HG02840 (cell line): ENCODE data around the gene SHMT2.

Source experiments
- ATAC-seq: cut with Tn5 transposase; IDR thresholded peaks from one replicate; pipeline ENCODE4 v1.9.1; 2021; ENCODE audit warnings: mild to moderate bottlenecking, moderate library complexity, moderate number of reproducible peaks; ENCODE audit not compliant: unreplicated experiment, low FRiP score

Gene SHMT2

DNA sequence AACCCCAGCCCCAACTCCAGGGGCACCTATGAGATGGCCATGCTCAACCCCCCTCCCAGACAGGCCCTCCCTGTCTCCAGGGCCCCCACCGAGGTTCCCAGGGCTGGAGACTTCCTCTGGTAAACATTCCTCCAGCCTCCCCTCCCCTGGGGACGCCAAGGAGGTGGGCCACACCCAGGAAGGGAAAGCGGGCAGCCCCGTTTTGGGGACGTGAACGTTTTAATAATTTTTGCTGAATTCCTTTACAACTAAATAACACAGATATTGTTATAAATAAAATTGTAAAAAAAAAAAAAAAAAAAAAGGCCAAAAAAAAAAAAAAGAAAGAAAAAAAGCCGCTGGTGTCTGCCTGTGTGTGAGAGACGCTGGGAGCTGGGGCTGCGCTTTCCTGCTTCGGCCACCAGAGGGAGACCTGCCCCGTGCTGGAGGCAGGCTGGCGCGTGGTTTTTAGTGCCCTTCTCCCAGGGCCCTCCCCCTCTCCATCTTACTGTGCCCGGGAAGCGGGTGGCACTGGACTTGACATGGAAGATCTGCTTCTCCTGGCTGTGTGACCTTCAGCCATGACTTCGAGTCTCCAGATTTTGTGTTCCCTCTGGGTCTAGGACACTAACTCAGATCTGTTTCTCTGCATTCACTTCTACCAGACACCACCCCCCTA, 16.3 kb upstream of the SHMT2 start:
- no peak for ATAC-seq

- ATAC-seq = no peak
Observed at GRCh38 chr12:57213763-57214397, 15.6 kb upstream of the SHMT2 start.

GRCh38 chr12:57214398-57214781, 15.1 kb upstream of the SHMT2 start:
- no peak for ATAC-seq

- ATAC-seq = no peak
Observed at GRCh38 chr12:57215065-57215464, 14.4 kb upstream of the SHMT2 start.

DNA sequence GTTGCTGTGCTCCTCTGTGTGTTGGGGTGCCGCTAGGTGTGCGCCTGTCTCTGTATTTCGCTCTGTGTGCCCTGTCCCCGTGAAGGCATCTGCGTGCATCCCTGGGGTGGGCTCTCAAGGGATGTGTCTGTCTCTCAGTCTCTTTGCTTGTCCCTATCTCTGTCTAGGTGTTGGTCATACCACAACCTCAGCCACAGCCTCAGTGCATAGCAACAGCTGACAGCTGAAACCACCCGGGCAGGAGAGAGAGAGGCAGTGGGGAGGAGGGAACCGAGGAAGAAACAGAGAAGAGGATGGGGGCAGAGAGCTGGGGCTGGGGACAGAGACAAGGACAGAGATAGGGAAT, 13.9 kb upstream of the SHMT2 start:
- ATAC-seq = peak; percentile 42

GRCh38 chr12:57216014-57216911, 13.2 kb upstream of the SHMT2 start, which contains the start of gene NXPH4:
Gene NXPH4 (plus strand): TSS chr12:57216794. CDS start chr12:57216970, 176 bp downstream.
- ATAC-seq = peak; percentile 17

GRCh38 chr12:57216921-57217879, 12.3 kb upstream of the SHMT2 start:
- ATAC-seq = no peak

GRCh38 chr12:57218030-57218853, 11.3 kb upstream of the SHMT2 start:
- no peak for ATAC-seq

DNA sequence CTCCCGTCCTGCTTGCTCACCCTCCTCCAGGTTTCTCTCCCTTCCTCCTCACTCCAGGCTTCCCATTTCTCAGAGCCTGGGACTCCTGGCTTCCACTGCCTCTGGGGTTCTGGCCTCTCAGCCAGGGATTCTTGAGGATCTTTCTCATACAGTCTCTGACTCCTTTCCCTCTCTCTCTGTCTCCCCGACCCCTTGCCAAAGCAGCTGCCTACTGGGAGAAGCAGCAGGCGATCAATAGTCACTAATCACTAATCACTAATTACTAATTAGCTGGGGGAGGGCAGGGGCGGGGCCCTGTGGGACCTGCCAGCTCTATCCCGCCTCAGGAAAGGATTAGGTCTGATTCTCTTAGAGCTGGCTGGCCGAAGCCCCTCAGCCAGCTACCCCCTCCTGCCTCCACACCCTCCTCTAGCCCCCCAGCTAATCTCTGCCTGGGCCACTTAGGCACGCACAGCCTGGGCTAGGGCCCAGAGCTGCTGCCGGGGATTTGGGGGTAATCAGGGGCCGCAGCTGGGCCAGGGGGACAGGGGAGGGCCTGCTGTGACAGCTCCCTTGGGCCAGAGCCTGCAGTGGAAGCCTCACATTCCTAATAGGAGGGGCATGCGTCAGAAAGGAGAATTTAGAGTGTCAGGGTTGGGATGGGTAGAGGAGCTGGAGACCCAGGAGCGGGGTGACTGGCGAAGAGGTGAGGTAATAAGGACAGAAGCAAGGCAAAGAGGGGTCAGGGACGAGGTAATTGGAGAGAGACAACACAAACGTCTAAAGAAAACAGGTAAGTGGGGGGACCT, 10.1 kb upstream of the SHMT2 start:
- no peak for ATAC-seq

GRCh38 chr12:57219993-57220754, 9.3 kb upstream of the SHMT2 start:
- no peak for ATAC-seq

DNA sequence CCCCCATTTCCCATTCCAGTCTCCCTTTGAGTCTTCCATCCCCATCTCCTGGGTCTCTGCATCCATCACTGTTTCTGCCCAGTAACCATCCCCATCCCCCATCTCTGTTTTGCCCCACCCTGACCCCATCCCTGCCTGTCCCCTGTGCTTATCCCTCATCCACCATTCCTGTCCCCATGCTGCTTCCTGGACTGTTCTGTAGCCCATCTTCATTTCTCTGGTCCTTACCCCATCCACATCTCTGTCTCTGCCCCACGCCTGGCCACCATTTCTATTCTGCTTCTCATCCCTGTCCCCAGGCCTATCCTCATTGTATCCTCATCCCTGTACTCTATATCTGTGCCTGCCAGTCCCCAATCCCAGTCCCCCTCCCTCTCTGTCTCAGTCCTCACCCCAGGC, 8.7 kb upstream of the SHMT2 start:
- no peak for ATAC-seq

GRCh38 chr12:57221169-57221917, 8.2 kb upstream of the SHMT2 start:
- no peak for ATAC-seq

DNA sequence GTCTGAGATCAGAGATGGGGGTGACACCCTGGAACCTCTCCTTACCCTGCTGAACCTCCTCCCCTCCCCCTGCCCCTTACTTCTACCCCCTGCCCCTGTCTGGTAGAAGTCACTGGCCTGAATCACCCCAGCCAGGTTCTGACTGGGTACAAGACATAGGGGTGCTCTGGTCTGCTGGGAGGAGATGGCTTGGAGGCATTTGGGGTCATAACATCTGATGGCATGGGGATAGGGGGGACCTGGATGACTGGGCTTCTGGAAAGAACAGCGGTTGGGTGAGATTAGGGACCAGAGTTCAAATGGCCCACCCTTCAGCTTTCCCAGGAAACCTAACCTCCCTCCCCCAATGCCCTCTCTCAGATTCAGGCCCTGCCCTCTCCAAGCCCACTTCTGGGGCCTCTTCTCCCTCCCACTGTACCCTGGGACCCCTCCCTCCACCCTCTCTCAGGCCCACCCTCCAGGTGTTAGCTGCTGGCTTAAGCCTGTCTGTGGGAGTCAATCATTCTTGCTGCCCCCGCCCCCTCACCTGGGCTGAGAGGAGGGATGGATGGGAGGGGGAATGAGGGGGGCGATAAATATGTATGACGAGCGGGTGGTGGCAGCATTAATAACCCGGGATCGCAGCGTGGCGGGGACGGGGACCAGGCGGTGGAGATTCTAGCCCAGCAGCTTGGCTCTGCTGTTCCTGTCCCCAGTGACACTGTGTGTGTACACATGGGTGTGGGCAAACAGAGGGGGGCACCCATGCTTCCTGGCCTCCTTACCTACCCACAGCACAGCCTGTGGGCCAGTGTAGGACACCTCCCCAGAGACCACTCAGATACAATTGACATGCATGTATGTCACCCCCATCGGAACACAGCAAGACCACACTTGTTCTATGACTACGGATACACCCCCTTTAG, 7.0 kb upstream of the SHMT2 start:
- no peak for ATAC-seq

- ATAC-seq = no peak
Observed at GRCh38 chr12:57223191-57224165, 6.0 kb upstream of the SHMT2 start.
